ENCODE data around the gene SLC1A7. TPM values are rescaled to one million over a fixed set of nuclear protein-coding genes. Genes with fewer than 3 reads are reported as not detected.

Gene SLC1A7
- total RNA-seq, 1 donor from 2014 or later, result not detected

GRCh38 chr1:53116307-53116810 lies 26.1 kb downstream of the SLC1A7 start:
- Mint-ChIP-seq H3K27me3 (peaks cover 20% of the 10 kb centered on the region), H3K27ac (no peak overlapping the region), H3K4me3 (no peak overlapping the region), H3K9me3 (no peaks in the 10 kb centered on the region), H3K36me3 (no peaks in the 10 kb centered on the region), H3K4me1 (ENCODE audit: unreplicated experiment) (peaks cover 30% of the 10 kb centered on the region)
- no peak for TF ChIP-seq CTCF (conservative IDR thresholded peaks at IDR 0.05)
- DNase-seq (ENCODE audit: extremely low spot score, unreplicated experiment), result no peak

GRCh38 chr1:53115403-53116306 lies 26.8 kb downstream of the SLC1A7 start:
- DNase-seq (ENCODE audit: extremely low spot score, unreplicated experiment), result no peak
- Mint-ChIP-seq H3K36me3 (no peaks in the 10 kb centered on the region), H3K27ac (no peak overlapping the region), H3K4me3 (no peak overlapping the region), H3K4me1 (ENCODE audit: unreplicated experiment) (peaks cover 30% of the 10 kb centered on the region), H3K9me3 (no peaks in the 10 kb centered on the region), H3K27me3 (peaks cover 17% of the 10 kb centered on the region)
- TF ChIP-seq CTCF (conservative IDR thresholded peaks at IDR 0.05), result no peak

GRCh38 chr1:53114581-53115400 lies 27.6 kb downstream of the SLC1A7 start:
- peaks cover 36% of the 10 kb centered on the region for H3K4me1 Mint-ChIP-seq (ENCODE audit: unreplicated experiment)
- DNase-seq (ENCODE audit: extremely low spot score, unreplicated experiment), result no peak
- no peak overlapping the region for H3K27ac Mint-ChIP-seq
- H3K27me3 Mint-ChIP-seq, result peaks cover 17% of the 10 kb centered on the region
- H3K4me3 Mint-ChIP-seq, result no peak overlapping the region
- no peaks in the 10 kb centered on the region for H3K9me3 Mint-ChIP-seq
- no peaks in the 10 kb centered on the region for H3K36me3 Mint-ChIP-seq
- TF ChIP-seq CTCF (conservative IDR thresholded peaks at IDR 0.05), result no peak

- no peak for DNase-seq (ENCODE audit: extremely low spot score, unreplicated experiment)
These were observed 28.3 kb downstream of the SLC1A7 start for GRCh38 chr1:53114090-53114489.

More at GRCh38 chr1:53114090-53114489, 28.3 kb downstream of the SLC1A7 start:
- peaks cover 14% of the 10 kb centered on the region for H3K27me3 Mint-ChIP-seq
- no peak overlapping the region for H3K4me3 Mint-ChIP-seq
- H3K9me3 Mint-ChIP-seq, result no peaks in the 10 kb centered on the region
- H3K27ac Mint-ChIP-seq, result no peak overlapping the region
- no peak for TF ChIP-seq CTCF (conservative IDR thresholded peaks at IDR 0.05)
- H3K36me3 Mint-ChIP-seq, result no peaks in the 10 kb centered on the region
- peaks cover 43% of the 10 kb centered on the region for H3K4me1 Mint-ChIP-seq (ENCODE audit: unreplicated experiment)
